ENCODE data around the gene STRA6. TPM values are rescaled to one million over a fixed set of nuclear protein-coding genes. Genes with fewer than 3 reads are reported as not detected.

The STRA6 gene
- total RNA-seq, 1 experiment from 2014 or later = 0.84 TPM

GRCh38 chr15:74214324-74215021 is 11.9 kb upstream of the STRA6 start:
- TF ChIP-seq, protein P1, sequence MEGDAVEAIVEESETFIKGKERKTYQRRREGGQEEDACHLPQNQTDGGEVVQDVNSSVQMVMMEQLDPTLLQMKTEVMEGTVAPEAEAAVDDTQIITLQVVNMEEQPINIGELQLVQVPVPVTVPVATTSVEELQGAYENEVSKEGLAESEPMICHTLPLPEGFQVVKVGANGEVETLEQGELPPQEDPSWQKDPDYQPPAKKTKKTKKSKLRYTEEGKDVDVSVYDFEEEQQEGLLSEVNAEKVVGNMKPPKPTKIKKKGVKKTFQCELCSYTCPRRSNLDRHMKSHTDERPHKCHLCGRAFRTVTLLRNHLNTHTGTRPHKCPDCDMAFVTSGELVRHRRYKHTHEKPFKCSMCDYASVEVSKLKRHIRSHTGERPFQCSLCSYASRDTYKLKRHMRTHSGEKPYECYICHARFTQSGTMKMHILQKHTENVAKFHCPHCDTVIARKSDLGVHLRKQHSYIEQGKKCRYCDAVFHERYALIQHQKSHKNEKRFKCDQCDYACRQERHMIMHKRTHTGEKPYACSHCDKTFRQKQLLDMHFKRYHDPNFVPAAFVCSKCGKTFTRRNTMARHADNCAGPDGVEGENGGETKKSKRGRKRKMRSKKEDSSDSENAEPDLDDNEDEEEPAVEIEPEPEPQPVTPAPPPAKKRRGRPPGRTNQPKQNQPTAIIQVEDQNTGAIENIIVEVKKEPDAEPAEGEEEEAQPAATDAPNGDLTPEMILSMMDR (conservative IDR thresholded peaks at IDR 0.05; ENCODE audit: low read depth, low read length) = no peak
- TF ChIP-seq EZH2 (IDR thresholded peaks at IDR 0.05; ENCODE audit: borderline replicate concordance, low read depth, low read length, poor library complexity, severe bottlenecking) = no peak
- CTCF ChIA-PET = no interaction called here
- POLR2A ChIA-PET (ENCODE audit: low non-redundant PET) = no interaction called here
- Histone ChIP-seq H3K4me3 (ENCODE audit: low read depth, low read length, poor library complexity, severe bottlenecking) (no peak overlapping the region), H3K9me3 (ENCODE audit: low read depth, low read length, poor library complexity, severe bottlenecking) (no peaks in the 10 kb centered on the region), H3K27ac (ENCODE audit: low read depth, low read length, poor library complexity, severe bottlenecking) (no peak overlapping the region), H3K27me3 (replicated peaks; ENCODE audit: insufficient read depth, low read depth, low read length, poor library complexity) (no peaks in the 10 kb centered on the region), H3K4me1 (ENCODE audit: insufficient read depth, low read length, poor library complexity, severe bottlenecking) (peaks cover 14% of the 10 kb centered on the region), H3K36me3 (ENCODE audit: insufficient read depth, low read length, poor library complexity, severe bottlenecking) (no peaks in the 10 kb centered on the region)
- intact Hi-C loops (cut with micrococcal nuclease; ENCODE audit: unreplicated experiment) = no loop called here
- DNase-seq (ENCODE audit: low spot score) = no peak
- no TSS peak for BruUV-seq (replicated peaks)

DNA sequence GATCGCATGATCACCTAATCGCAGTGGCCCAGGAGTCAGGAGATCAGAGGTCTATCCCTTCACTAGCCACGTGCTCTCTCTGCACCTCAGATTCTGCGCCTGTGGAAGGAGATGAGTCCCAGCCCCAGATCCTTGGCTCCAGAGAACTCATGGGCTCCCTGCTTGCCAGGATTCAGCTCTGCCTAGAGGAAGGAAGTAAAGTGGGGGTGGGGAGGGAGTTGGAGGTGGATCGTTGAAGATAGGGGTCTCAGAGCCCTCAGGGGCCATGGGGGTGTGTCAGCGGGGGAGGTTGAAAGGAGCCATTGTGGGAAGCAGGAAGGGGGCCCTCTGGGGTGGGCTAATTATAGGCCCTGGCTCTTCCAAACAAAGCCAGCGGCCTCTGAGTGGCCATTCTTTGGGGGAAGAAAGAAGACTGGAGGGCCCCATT is 11.3 kb upstream of the STRA6 start:
- DNase-seq (ENCODE audit: low spot score) = no peak
- no peaks in the 10 kb centered on the region for H3K9me3 ChIP-seq (ENCODE audit: low read depth, low read length, poor library complexity, severe bottlenecking)
- ChIA-PET POLR2A (ENCODE audit: low non-redundant PET) (no interaction called here), CTCF (no interaction called here)
- no peak for TF ChIP-seq EZH2 (IDR thresholded peaks at IDR 0.05; ENCODE audit: borderline replicate concordance, low read depth, low read length, poor library complexity, severe bottlenecking)
- TF ChIP-seq, protein P1 (conservative IDR thresholded peaks at IDR 0.05; ENCODE audit: low read depth, low read length) = no peak
- BruUV-seq (replicated peaks) = no TSS peak
- peaks cover 20% of the 10 kb centered on the region for H3K4me1 ChIP-seq (ENCODE audit: insufficient read depth, low read length, poor library complexity, severe bottlenecking)
- H3K4me3 ChIP-seq (ENCODE audit: low read depth, low read length, poor library complexity, severe bottlenecking) = no peak overlapping the region
- H3K27me3 ChIP-seq (replicated peaks; ENCODE audit: insufficient read depth, low read depth, low read length, poor library complexity) = no peaks in the 10 kb centered on the region
- no peak overlapping the region for H3K27ac ChIP-seq (ENCODE audit: low read depth, low read length, poor library complexity, severe bottlenecking)
- intact Hi-C loops (cut with micrococcal nuclease; ENCODE audit: unreplicated experiment) = no loop called here
- H3K36me3 ChIP-seq (ENCODE audit: insufficient read depth, low read length, poor library complexity, severe bottlenecking) = no peaks in the 10 kb centered on the region

- no peaks in the 10 kb centered on the region for H3K36me3 ChIP-seq (ENCODE audit: insufficient read depth, low read length, poor library complexity, severe bottlenecking)
- no peaks in the 10 kb centered on the region for H3K27me3 ChIP-seq (replicated peaks; ENCODE audit: insufficient read depth, low read depth, low read length, poor library complexity)
- H3K4me3 ChIP-seq (ENCODE audit: low read depth, low read length, poor library complexity, severe bottlenecking) = no peak overlapping the region
- peaks cover 20% of the 10 kb centered on the region for H3K4me1 ChIP-seq (ENCODE audit: insufficient read depth, low read length, poor library complexity, severe bottlenecking)
- H3K27ac ChIP-seq (ENCODE audit: low read depth, low read length, poor library complexity, severe bottlenecking) = no peak overlapping the region
- DNase-seq (ENCODE audit: low spot score) = no peak
- no TSS peak for BruUV-seq (replicated peaks)
- ChIA-PET POLR2A (ENCODE audit: low non-redundant PET) (no interaction called here), CTCF (no interaction called here)
- intact Hi-C loops (cut with micrococcal nuclease; ENCODE audit: unreplicated experiment) = no loop called here
- no peaks in the 10 kb centered on the region for H3K9me3 ChIP-seq (ENCODE audit: low read depth, low read length, poor library complexity, severe bottlenecking)
- TF ChIP-seq, protein P1 (conservative IDR thresholded peaks at IDR 0.05; ENCODE audit: low read depth, low read length) = no peak
- no peak for TF ChIP-seq EZH2 (IDR thresholded peaks at IDR 0.05; ENCODE audit: borderline replicate concordance, low read depth, low read length, poor library complexity, severe bottlenecking)
Observed at GRCh38 chr15:74212494-74212893, 9.9 kb upstream of the STRA6 start.
